Measurements from ENCODE around the gene GBX1.
A peak's percentile ranks its signal among the peaks of the same experiment; 100 is the strongest.

GBX1 gene

GRCh38 chr7:151172273-151173141 is 5.0 kb upstream of the GBX1 start:
- peak; percentile 86 for DNase-seq

GRCh38 chr7:151168787-151169162 is 1.3 kb upstream of the GBX1 start:
- no peak for DNase-seq

GRCh38 chr7:151168003-151168786 is 701 bp upstream of the GBX1 start:
- peak; percentile 72 for DNase-seq

GRCh38 chr7:151166629-151167196 is 781 bp downstream of the GBX1 start:
- DNase-seq = no peak

GRCh38 chr7:151161757-151162156 is 5.7 kb downstream of the GBX1 start:
- DNase-seq = no peak

GRCh38 chr7:151157645-151158329 is 9.7 kb downstream of the GBX1 start:
- no peak for DNase-seq

GRCh38 chr7:151152643-151153513 is 14.6 kb downstream of the GBX1 start:
- DNase-seq = peak; percentile 20

GRCh38 chr7:151150388-151150787 is 17.1 kb downstream of the GBX1 start:
- DNase-seq = no peak

- no peak for DNase-seq
Measured at GRCh38 chr7:151148319-151149259, 18.9 kb downstream of the GBX1 start.

- no peak for DNase-seq
Measured at GRCh38 chr7:151146761-151147160, 20.7 kb downstream of the GBX1 start.

- DNase-seq = no peak
Measured at GRCh38 chr7:151144387-151144786, 23.1 kb downstream of the GBX1 start.

GRCh38 chr7:151143261-151144015 is 24.1 kb downstream of the GBX1 start:
- peak; percentile 35 for DNase-seq

- DNase-seq = peak; percentile 83
Measured at GRCh38 chr7:151142686-151143040, 24.8 kb downstream of the GBX1 start.

GRCh38 chr7:151141855-151142685 is 25.4 kb downstream of the GBX1 start:
- no peak for DNase-seq

- DNase-seq = no peak
Measured at GRCh38 chr7:151141311-151141854, 26.1 kb downstream of the GBX1 start.

- no peak for DNase-seq
Measured at GRCh38 chr7:151140826-151141225, 26.7 kb downstream of the GBX1 start.

- no peak for DNase-seq
Measured at GRCh38 chr7:151139791-151140190, 27.7 kb downstream of the GBX1 start.

- no peak for DNase-seq
Measured at GRCh38 chr7:151139071-151139790, 28.3 kb downstream of the GBX1 start.

Measured in hematopoietic multipotent progenitor cell treated with erythropoietin and hydrocortisone succinate and interleukin-3 and kit ligand, for 4 days (in vitro differentiated cells).